ENCODE measurements around the gene CCDC186. TPM values are rescaled to one million over a fixed set of nuclear protein-coding genes. Genes with fewer than 3 reads are reported as not detected.

Gene CCDC186
- total RNA-seq, 1 donor, result 60.4 TPM

DNA sequence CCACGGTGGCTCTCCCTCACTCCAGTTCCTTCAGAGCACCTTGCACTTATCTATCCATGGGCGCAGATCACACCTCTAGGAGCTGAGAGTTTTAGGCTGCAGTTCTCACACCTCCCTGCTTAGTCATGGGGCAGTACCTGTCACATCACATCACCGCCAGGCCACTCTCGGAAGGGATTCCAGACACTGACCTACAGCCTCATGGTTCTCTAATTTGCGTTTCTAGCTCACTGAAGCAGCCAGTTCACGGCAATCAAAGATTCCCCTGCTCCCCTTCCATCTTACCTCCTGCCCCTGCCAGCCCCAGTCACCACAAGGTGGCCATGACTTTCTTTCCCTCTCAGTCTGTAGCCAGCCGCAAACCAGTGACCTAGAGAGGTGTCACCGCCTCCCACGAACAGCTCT lies 96.2 kb downstream of the CCDC186 start:
- no peaks in the 10 kb centered on the region for H3K9me3 ChIP-seq (ENCODE audit: low read depth, low read length)
- H3K4me3 ChIP-seq (ENCODE audit: low read length), result no peak overlapping the region
- no peaks in the 10 kb centered on the region for H3K27me3 ChIP-seq (ENCODE audit: insufficient read depth, low read length)
- H3K4me1 ChIP-seq (ENCODE audit: insufficient read depth, low read length), result peaks cover 23% of the 10 kb centered on the region

DNA sequence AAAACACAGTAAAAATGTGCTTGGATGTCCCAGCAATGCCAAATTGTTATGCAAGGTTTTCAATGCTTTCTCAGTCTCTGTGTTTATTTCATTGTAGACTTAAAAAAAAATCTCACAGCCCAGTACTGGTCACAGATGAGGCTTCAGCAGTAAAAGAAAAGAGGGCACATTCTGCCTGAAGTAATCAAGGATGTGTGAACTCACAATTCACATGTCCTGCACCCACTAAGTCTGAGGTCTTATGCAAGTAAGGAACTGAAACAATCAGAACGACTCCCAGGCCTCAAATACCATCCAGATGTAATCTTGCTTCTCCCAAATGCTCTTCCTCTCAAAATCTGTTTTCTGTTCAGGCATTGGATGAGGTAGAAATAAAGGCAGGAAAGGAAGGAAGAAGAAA lies 96.7 kb downstream of the CCDC186 start:
- peaks cover 23% of the 10 kb centered on the region for H3K4me1 ChIP-seq (ENCODE audit: insufficient read depth, low read length)
- H3K27me3 ChIP-seq (ENCODE audit: insufficient read depth, low read length), result no peaks in the 10 kb centered on the region
- no peaks in the 10 kb centered on the region for H3K9me3 ChIP-seq (ENCODE audit: low read depth, low read length)
- no peak overlapping the region for H3K4me3 ChIP-seq (ENCODE audit: low read length)

DNA sequence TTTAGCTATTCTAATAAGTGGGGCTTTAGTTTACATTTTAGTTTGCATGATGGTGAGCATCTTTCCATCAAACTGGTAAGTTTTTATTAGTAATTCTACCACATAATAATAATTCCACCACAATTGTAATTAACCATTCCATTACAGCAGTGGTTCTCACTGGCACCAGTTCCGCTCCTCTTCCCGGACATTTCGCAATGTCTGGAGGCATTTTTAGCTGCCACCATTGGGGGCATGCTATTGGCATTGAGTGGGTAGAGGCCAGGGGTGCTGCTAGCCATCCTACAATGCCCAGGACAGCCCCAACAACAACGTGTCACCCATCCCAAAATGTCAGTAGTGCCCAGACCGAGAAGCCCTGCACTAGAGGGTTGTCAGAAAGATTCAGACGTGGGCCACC lies 98.9 kb downstream of the CCDC186 start:
- Histone ChIP-seq H3K4me1 (ENCODE audit: insufficient read depth, low read length) (peaks cover 33% of the 10 kb centered on the region), H3K9me3 (ENCODE audit: low read depth, low read length) (no peaks in the 10 kb centered on the region)

DNA sequence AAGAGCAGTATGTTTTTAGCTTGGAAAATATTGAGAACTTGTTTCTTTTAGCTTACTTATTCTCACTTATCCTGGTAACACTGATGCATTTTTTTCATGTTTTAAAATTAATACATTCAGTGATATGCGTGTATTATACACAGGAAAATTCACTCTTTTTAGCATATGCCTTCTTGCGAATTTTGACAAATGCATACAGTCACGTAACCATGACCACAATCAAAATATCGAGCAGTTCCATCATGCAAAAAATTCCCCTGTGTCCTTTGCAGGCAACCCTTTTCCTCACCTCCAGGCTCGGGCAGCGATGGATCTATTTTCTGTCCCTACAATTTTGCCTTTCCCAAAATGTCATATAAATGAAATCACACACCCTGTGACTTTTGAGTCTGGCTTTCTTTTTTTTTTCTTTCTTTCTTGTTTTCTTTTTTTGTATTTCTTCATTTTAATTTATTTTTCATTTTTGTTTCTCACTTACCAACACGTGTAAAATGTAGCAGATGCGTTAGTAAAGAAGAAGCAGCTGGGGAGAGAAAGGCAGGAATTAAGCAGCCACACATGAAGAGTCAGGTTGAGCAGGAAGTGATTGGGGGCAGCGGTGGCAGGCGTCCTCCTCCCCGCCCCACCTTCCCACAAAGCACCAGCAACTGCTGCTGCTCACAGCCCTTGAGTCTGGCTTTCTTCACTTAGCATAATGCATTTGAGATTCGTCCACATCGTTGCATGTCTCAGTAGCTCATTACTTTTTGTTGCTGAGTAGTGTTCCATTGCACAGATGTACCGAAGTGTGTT lies 100.4 kb downstream of the CCDC186 start:
- Histone ChIP-seq H3K4me1 (ENCODE audit: insufficient read depth, low read length) (peaks cover 33% of the 10 kb centered on the region), H3K27me3 (ENCODE audit: insufficient read depth, low read length) (no peaks in the 10 kb centered on the region), H3K4me3 (ENCODE audit: low read length) (no peak overlapping the region), H3K9me3 (ENCODE audit: low read depth, low read length) (no peaks in the 10 kb centered on the region)

More for the DNA sequence above, 98.9 kb downstream of the CCDC186 start:
- Histone ChIP-seq H3K27me3 (ENCODE audit: insufficient read depth, low read length) (no peaks in the 10 kb centered on the region), H3K4me3 (ENCODE audit: low read length) (no peak overlapping the region)

DNA sequence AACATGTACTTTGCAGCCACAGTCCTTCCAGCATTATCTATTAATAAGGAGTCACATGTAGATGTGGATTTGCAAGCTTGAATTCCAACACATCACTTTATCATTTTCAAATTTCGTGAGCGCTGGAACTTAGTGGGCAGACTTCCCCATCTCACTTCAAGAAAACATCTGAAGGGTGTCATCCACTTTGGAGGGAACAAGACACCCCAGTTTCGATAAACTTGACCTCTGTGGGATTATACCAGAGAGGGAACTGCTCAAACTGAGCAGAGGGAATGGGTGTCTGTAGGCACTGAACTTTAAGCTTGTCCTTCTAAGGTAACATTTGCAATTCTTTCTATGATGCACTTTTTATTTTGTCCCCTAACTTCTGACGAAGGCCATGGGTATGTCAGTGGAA lies 102.8 kb downstream of the CCDC186 start:
- no peak overlapping the region for H3K4me3 ChIP-seq (ENCODE audit: low read length)
- H3K27me3 ChIP-seq (ENCODE audit: insufficient read depth, low read length), result no peaks in the 10 kb centered on the region
- H3K9me3 ChIP-seq (ENCODE audit: low read depth, low read length), result no peaks in the 10 kb centered on the region
- H3K4me1 ChIP-seq (ENCODE audit: insufficient read depth, low read length), result peaks cover 31% of the 10 kb centered on the region

Other genes with a start within 250 kb of the CCDC186 start
- gene ADRB1, start 130.3 kb downstream of the CCDC186 start, total RNA-seq, result 2.4 TPM
- 0.10 TPM for gene TDRD1, start 5.2 kb upstream of the CCDC186 start, total RNA-seq
- not detected for gene VWA2, start 65.1 kb upstream of the CCDC186 start, total RNA-seq
- gene AFAP1L2, start 230.3 kb upstream of the CCDC186 start, total RNA-seq, result 0.94 TPM

All from mononuclear cell (primary cell).